ENCODE data around the gene IL18RAP.

IL18RAP gene

GRCh38 chr2:102460467-102460866, 37.5 kb downstream of the IL18RAP start:
- DNase-seq (ENCODE audit: low spot score), result no peak

- DNase-seq (ENCODE audit: low spot score), result no peak
These were observed 38.2 kb downstream of the IL18RAP start for GRCh38 chr2:102461188-102461587.

- no peak for DNase-seq (ENCODE audit: low spot score)
These were observed 40.2 kb downstream of the IL18RAP start for GRCh38 chr2:102463160-102463559.

GRCh38 chr2:102470168-102470567, 47.2 kb downstream of the IL18RAP start:
- DNase-seq (ENCODE audit: low spot score), result no peak

GRCh38 chr2:102473020-102473419, 50.1 kb downstream of the IL18RAP start, which contains the start of gene SLC9A4:
SLC9A4 (plus strand) TSS chr2:102473226; CDS start chr2:102473760, 534 bp downstream.
- peak; percentile 41 for DNase-seq (ENCODE audit: low spot score)

- no peak for DNase-seq (ENCODE audit: low spot score)
These were observed 50.7 kb downstream of the IL18RAP start for GRCh38 chr2:102473631-102474030.

GRCh38 chr2:102474785-102475184, 51.8 kb downstream of the IL18RAP start:
- no peak for DNase-seq (ENCODE audit: low spot score)

GRCh38 chr2:102478686-102479470, 55.9 kb downstream of the IL18RAP start:
- no peak for DNase-seq (ENCODE audit: low spot score)

- DNase-seq (ENCODE audit: low spot score), result no peak
These were observed 57.6 kb downstream of the IL18RAP start for GRCh38 chr2:102480285-102481195.

- no peak for DNase-seq (ENCODE audit: low spot score)
These were observed 59.0 kb downstream of the IL18RAP start for GRCh38 chr2:102481931-102482330.

- DNase-seq (ENCODE audit: low spot score), result no peak
These were observed 60.1 kb downstream of the IL18RAP start for GRCh38 chr2:102483086-102483485.

GRCh38 chr2:102484310-102485061, 61.5 kb downstream of the IL18RAP start:
- DNase-seq (ENCODE audit: low spot score), result no peak

GRCh38 chr2:102485147-102485785, 62.3 kb downstream of the IL18RAP start:
- DNase-seq (ENCODE audit: low spot score), result peak; percentile 51

- no peak for DNase-seq (ENCODE audit: low spot score)
These were observed 64.2 kb downstream of the IL18RAP start for GRCh38 chr2:102486941-102487702.

- DNase-seq (ENCODE audit: low spot score), result no peak
These were observed 65.0 kb downstream of the IL18RAP start for GRCh38 chr2:102487761-102488462.

GRCh38 chr2:102489646-102490045, 66.7 kb downstream of the IL18RAP start:
- DNase-seq (ENCODE audit: low spot score), result no peak

GRCh38 chr2:102492006-102492405, 69.0 kb downstream of the IL18RAP start:
- DNase-seq (ENCODE audit: low spot score), result no peak

- no peak for DNase-seq (ENCODE audit: low spot score)
These were observed 71.6 kb downstream of the IL18RAP start for GRCh38 chr2:102494570-102494969.

GRCh38 chr2:102498414-102498813, 75.5 kb downstream of the IL18RAP start:
- no peak for DNase-seq (ENCODE audit: low spot score)

- DNase-seq (ENCODE audit: low spot score), result no peak
These were observed 76.6 kb downstream of the IL18RAP start for GRCh38 chr2:102499558-102499957.

Measured in AG08396 (cell line).